HG03354 (cell line): ENCODE results near the gene SLC7A6OS.

ENCODE experiments used
- ATAC-seq: cut with Tn5 transposase; IDR thresholded peaks from one replicate; pipeline ENCODE4 v1.9.1; 2021; ENCODE audit warnings: mild to moderate bottlenecking; ENCODE audit not compliant: unreplicated experiment, poor library complexity, severe bottlenecking

Gene SLC7A6OS

DNA sequence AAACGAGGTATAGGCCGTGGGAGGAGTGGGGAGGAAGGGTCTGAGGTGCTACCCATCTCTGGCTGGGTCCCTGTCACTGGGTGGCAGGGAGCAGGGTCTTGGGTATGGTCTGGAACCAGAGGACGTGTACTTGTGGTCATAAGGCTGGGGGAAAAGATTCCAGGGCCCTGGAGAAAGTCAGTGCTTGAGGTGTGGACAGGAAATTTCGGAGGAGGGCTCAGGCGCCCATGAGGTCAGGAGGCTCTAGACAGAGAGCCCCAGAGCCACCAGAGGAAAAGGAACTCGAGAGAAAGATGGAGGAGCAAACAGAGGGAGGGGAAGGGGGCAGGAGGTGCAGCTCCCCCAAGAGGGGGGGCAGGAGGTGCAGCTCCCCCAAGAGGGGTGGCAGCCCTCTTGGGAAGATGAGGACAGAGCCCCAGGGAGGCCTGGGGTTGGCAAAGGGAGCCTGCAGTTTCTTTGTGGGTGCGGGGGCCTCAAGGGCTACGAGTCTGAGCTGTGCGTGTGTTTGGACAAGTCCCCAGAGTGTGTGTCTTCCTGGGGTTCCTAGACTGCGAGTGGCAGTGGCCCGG lies 47.1 kb downstream of the SLC7A6OS start:
- ATAC-seq: peak; percentile 11

- ATAC-seq: no peak
These were observed 51.5 kb downstream of the SLC7A6OS start for GRCh38 chr16:68259007-68259825.

- peak; percentile 16 for ATAC-seq
These were observed 52.6 kb downstream of the SLC7A6OS start for GRCh38 chr16:68257906-68258800.

DNA sequence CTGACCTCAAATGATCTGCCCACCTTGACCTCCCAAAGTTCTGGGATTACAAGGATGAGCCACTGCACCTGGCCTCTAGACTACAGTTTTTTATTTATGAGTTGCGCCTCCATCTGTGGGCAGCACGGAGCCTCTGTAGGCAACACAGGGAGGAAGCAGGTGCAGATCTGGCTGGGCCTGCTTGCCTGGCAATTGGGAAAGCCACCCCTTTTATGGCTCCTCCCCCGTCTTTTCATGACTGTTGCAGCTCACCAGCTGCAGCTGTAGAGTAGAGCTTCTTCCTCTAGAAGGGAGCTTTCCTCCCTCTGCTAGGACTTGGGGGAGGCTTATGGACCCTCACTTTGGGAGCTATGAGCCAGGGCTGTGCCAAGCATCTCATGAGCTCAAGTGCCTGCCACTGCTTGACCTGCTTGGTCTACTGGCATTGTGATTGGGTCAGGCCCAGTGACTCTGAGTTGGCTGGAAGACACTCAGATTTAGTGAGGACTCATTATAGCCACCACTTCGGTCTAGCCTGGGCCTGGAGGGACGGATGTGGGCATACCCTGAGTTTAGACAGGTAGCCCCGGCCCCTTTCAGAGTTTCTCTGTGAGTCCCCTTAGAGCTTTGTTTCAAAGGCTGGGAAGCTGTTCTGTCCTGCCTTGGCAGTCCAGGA lies 53.4 kb downstream of the SLC7A6OS start:
- ATAC-seq: peak; percentile 64

DNA sequence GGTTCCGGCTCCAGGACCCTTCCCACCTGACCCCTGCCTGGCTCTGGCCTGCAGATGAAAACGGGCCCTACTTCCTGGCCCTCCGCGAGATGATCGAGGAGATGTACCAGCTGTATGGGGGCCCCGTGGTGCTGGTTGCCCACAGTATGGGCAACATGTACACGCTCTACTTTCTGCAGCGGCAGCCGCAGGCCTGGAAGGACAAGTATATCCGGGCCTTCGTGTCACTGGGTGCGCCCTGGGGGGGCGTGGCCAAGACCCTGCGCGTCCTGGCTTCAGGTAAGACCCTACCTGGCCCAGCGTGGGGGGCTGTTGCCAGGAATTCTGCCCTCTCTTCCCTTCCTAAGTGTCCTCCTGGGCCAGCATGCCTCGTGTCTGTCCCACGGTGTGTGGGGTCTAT lies 55.0 kb downstream of the SLC7A6OS start:
- no peak for ATAC-seq

- ATAC-seq: no peak
These were observed 57.0 kb downstream of the SLC7A6OS start for GRCh38 chr16:68253721-68254120.

DNA sequence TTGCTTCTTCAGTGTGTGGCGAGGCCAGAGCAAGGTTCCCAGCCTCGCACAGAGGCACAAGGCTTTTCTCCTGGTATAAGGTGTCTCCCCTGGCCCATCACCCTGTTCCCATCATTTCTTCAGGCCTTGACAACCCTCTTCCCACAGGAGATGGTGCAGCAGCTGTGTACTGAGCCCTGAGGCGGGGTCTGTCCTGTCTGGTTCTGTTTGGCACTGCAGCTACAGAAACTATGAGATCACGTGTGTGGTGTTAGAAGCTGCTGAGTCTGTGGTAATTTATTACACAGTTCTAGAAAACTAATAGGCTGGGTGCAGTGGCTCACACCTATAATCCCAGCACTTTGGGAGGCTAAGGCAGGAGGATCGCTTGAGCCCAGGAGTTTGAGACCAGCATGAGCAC lies 58.4 kb downstream of the SLC7A6OS start:
- ATAC-seq: no peak

- ATAC-seq: no peak
These were observed 58.9 kb downstream of the SLC7A6OS start for GRCh38 chr16:68251832-68252231.

GRCh38 chr16:68250951-68251350 lies 59.8 kb downstream of the SLC7A6OS start:
- ATAC-seq: no peak

GRCh38 chr16:68249371-68249770 lies 61.4 kb downstream of the SLC7A6OS start:
- no peak for ATAC-seq
